NCI-H69 (cell line): ENCODE data around the gene HABP4.

ENCODE experiments used
- DNase-seq: peaks from one replicate; lab custom pipeline; 2025; lab: John Stamatoyannopoulos, UW

The HABP4 gene

DNA sequence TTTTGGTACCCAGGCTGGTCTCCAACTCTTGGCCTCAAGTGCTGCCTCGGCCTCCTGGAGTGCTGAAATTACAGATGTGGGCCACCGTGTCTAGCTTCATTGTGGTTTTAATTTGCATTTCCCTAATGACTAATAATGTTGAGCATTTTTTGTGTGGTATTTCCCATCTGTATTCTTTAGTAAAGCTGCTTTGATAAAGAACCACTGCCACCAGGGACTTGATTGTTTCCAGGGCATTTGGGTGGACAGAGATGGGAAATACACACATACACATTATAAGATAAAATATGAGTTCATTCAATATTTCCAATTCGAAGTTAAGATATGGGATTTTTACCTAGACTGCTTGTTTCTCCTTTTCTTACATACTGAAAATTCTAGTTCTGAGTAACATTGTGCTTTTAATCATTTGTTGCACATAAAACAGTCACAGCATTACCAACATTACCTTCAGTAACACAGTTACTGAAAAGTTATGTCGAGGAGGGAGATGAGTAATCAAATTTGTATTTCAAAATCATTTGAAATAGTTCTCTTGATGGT lies 28.9 kb downstream of the HABP4 start:
- DNase-seq: no peak

DNA sequence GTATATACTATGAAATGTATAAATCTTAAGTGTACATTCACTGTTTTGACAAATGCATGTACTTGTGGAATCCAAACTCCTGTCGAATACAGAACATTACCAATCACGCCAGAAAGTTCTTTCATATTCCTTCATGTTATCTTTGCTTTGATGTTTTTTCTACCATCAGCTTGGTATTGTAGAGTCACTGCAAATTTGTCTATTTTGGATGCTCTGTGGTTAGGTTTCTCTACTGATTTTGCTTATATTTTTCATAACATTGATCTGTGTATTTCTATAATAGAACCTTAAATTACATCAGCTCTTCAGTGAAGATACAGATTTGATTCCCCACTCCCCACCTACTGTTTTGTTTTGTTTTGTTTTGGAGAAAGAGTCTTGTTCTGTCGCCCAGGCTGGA lies 30.8 kb downstream of the HABP4 start:
- no peak for DNase-seq

DNA sequence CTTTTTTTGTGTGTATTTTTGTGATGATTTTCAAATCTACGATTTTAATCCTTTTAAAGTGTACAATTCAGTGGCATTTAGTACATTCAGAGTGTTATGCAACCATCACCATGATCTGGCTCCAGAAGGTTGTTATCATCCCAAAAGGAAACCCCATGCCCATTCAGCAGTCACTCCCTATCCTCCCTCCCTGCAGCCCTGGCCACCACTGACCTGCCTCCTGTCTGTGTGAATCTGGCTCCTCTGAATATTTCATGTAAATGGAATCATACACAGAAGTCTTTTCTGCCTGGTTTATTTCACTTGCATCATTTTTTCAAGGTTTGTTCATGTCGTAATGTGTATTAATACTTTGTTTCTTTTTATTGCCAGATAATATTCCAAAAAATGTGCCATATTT lies 32.5 kb downstream of the HABP4 start:
- no peak for DNase-seq

DNA sequence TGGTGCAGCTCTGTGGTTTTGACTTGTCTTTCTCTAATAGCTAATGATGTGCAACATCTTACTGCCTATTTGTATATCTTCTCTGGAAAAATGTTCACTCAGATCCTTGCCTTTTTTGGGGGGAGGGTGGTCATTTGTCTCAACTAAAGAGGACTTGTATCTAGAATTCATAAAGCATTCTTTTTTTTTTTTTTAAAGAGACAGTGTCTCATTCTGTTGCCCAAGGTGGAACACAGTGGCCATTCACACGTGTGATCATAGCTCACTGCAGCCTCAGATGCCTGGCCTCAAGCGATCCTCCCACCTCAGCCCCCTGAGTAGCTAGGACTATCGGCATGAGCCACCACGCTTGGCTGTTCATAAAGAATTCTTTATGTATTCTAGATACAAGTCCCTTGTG lies 33.2 kb downstream of the HABP4 start:
- DNase-seq: no peak

DNA sequence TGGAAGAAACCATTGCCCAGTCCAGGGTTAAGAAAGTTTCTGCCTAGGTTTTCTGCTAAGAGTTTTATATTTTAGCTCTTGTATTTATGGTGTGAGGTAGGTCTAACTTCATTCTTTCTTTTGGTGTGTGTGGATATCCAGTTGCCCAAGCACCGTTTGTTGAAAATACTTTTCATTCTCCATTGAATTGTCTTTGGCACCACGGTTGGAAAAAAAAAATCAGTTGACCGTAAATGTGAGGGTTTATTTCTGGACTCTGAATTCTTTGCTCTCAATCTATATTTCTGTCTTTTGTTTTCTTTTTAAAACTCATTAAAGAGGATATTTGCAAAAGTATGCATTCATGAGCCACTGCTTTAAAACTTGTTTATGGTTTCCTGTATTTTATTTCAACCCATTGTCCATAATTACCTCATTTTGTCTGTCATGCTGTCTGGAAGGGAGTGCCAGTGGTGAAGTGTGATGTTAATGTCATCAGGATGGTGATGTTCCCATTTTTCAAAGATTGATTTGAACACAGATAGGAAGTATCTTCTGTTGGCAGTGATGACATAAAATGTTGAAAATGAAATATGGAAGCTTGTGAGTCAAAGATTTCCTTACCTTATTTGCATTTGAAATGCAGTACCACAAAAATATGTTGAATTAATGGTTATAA lies 33.9 kb downstream of the HABP4 start:
- DNase-seq: no peak

DNA sequence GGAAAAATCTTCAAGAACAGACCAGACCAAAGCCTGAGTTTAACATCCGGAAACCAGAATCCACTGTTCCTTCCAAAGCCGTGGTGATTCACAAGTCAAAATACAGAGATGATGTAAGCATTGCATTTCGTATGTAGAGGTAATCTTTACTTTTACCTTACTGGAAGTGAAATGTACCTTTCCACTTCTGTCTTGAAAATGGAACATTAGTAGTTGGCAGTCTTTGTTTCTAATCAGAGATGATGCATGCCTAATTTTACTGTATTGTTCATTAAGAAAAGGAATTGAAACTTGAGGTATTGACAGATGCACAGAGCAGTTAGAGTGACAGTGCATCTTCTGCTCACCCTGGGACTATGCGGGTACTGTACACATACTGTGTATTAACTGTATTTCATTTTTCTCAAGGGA lies 34.6 kb downstream of the HABP4 start:
- no peak for DNase-seq

DNA sequence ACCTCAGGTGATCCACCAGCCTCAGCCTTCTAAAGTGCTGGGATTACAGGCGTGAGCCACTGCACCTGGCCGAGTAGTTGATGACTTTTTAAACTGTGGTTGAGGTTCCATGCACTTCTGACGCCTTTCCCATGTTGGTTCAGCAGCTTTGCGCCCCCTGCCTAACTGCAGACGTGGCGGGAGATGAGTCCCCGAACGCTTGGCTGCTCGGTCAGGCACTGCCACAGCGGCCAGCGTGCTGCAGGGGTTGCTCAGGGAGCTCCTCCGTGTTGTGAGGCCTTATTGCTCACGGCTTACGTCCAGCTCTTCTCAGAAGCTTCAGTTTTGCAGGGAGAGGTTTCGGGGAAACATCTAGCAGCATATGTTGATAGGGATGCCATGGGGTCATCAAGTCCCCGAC lies 35.3 kb downstream of the HABP4 start:
- no peak for DNase-seq

DNA sequence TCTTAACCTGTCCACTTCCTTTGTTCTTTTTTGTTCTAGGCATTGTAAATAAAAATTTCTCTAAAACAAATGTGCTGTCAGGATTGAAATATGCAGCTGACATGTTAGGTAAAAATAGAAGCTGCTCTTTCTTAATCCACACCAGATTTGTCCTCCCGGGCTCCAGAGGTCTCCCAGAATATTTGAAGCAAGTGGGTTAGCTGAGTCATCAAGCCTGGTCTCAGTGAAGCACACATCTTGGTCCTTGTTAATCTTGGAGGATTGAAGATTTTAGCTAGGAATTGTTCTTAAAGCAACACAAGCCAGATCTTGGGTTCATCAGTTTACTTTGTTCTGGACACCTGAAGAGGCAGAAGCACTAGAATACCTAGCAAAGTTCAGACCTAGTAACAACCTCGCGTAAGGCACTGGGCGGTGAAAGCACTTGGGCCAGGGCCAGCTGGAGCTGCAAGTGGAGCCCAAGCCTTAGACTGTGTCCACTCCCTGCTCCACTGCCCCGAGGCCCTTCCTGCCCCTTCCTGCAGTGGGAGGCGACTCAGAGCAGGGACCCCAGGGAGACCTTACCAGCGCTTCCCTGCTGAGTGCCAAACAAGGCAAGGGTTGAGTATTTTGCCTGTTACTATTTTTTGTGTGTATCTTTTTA lies 36.5 kb downstream of the HABP4 start:
- peak; percentile 30 for DNase-seq

DNA sequence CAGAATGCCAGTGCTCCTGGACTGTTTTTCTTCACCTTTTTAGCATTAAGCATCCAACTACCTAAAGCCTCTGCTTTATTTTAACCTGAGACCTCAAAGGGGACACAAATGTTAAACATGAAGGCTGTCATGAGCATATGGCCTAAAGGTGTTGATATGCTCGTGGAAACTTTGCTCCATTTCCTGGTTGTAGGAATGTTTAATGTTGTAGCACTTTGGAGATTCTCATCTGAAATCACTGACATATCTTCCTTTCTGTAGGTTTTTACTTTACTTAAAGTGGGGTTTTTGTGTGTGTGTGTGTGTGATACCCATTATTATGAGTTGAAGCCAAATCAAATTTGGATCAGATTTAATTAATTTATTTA lies 37.0 kb downstream of the HABP4 start:
- DNase-seq: no peak

DNA sequence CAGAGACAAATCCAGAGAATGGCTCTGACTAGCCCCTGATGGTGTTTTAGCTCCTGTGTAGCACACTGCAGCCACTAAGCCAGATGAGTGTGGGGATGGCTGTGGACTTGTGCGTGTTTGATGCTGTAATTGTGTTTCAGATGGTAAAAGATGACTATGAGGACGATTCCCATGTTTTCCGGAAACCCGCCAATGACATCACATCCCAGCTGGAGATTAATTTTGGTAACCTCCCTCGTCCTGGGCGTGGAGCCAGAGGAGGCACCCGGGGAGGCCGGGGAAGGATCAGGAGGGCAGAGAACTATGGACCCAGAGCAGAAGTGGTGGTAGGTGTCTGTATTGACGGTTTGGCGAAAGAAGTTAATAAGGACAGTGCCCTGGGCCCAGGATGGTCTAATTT lies 38.0 kb downstream of the HABP4 start:
- no peak for DNase-seq

DNA sequence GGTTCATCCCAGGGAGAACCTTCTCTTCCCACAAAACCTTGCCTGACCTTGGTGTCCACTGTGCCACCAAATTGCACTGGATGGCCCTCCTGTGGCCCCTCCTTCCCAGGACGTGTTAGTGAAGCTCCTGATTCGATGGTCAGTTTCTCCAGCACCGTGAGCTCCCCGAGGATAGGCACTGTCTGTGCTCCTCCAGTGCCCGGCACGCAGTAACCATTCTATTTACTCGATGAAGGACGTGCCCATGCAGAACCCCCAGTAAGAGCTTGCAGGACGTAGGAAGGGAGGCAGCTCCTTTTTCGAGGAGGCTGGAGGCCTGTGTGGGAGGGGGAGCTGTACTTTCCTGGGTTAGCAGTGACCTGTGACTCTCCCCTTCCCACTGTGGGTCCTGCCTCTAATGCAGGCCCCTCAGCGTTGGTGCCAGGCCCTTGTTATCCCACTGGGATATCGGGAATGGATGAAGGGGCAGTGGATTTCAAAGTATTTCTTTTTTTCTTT lies 39.6 kb downstream of the HABP4 start:
- no peak for DNase-seq

DNA sequence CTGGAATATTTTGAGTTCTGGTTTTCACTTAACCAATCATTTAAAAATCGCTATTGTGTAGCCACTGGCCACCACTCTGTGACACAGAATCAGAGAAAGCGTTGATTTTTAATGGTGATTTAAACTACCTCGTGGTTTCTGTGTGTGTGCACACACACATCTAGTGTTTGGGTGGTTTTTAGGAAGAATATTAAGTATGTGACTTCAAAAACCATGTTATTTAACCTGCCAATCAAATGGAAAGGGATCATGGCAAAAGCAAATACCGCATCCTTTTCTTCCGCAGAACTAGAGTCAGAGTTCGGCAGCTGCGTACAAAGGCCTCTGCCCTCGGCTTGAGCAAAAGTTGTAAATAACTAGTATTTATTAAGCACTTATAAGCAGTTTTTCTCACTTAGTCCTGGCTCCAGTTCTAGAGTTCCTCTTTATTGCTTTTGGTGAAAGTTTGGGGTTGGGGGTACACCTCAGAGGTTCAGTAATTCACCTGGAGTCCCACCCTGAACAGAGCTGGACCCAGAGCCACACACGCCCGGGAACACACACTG lies 40.6 kb downstream of the HABP4 start:
- DNase-seq: no peak

DNA sequence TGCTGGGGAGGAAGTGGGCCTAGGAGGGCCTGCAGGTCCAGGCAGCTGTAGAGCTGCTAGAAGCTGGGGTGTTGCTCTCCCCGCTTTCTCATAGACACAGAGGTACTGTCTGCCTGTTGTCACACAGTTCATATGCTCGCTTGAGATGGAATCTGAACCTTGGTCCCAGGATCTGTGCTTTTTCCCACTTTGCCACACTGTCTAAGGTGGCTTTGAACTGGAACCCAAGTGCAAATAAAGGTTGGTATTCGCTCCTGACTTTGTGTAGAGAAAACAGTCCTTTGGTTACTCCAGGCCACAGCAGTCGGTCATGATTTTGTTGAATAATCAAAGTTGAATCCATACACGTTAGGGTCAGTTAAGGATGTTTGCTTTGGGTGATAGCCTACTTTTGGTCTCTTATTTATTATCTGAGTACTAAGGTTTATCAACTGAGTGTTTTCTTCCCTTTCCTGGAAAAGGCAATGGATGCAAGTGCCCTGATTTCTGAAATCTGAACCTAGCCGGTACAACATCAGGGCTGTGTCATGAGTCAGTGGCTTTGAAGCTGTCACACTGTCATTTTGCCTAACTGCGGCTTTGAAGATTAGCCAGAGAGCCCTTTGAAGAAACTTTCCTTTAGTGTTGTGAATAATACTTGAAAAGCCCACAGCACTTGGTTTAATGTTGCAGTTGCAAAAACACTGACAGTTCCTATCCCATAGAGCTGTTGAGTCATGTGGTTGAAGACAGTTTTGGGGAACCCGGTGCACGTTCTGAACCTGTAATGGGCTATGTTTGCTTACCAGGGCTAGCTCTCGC lies 41.3 kb downstream of the HABP4 start:
- DNase-seq: no peak

DNA sequence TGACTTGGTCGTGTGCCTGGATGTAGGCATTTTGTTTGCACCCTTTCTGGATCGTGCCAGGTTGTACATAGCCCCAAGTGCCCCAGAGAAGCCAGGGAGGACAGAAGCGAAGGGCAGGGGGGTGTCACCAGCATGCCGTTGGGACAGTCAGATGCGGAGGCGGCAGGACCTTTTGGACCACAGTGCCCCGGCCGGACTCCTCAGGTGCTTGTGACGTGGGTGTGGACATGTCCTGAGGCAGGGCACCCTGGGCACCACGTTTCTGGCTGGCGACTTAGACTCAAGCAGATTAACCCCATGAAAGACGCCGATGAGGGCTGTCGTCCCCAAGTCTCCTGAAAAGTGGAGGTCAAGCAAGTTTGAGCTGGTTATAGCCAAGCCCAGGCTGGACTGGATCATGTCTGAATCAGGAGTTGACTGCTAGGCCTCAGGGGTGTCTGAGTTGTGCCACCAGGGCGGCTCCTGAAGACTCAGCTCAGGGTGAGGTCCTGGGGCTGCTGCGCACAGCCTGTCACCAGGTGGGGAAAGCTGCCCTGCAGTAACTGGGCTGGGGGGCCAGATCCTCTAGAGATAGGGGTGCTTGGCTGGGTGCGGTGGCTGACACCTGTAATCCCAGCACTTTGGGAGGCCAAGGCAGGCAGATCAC lies 42.0 kb downstream of the HABP4 start:
- no peak for DNase-seq

DNA sequence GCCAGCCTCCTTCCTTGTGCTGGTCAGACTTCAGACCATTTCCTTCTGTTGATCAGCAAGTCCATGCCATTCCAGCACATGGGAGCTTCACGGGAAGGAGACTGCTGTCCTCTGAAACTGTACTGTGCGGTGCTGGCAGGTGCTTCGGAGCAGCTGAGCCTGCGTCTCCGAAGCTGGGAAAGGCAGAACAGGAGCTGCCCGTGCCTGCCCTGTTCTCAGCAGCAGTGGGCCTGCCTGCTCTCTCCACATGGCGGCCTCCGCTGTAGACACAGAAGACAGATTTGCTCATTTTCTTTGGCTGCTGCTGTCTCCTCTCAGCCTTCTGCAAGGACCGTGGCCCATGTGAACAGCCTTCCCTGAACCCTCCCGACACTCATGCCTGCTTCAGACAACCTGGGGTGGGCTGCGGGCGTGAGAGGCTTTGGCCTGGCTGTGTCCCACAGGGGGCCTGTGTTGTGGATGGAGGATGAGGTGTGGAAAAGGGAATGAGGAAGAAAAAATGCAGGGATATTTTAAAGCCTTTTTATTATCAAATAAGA lies 43.1 kb downstream of the HABP4 start:
- DNase-seq: no peak

DNA sequence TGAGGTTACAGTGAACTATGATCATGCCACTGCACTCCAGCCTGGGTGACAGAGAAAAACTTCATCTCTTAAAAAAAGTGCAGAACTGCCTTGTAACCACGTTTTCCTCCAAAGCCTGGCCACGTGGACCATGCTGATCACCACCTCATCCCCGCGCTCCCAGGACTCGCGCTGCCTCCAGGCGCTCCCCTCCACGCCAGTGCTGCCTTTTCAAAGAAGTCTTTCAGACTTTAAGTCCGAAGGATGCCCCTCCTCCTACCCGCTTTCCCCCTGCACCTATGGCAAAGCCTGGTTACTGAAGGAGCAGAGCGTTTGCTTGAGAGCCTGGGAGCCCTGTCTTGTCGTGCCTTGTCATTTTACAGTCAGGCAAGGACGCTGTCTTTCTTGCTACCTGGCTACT lies 43.8 kb downstream of the HABP4 start:
- no peak for DNase-seq

DNA sequence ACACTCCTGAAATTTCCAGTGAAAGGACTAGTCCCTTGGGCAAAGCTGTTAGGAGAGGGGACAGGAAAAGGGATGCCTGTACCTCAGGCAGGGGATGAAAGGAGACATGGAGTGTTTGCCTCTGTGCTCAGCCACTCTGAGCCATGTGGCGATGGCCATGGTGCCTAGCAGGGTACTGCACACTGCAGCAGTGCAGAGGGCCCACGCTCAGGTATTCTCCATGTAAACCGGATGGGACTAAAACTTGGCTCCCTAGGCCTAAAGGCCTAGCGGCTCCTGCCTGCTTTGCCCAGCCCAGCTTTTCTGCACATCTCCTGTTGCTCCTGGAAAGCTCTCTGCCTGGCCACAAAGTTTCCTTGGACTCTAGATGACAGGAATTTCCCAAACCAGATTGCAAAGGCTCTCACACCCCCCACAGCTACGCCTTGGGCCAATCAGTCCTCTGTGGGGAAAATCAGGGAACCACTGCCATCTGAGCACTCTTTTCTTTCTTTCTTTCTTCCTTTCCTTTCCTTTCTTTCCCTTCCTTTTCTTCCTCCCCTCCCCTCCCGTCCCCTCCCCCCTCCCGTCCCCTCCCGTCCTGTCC lies 44.3 kb downstream of the HABP4 start:
- no peak for DNase-seq

DNA sequence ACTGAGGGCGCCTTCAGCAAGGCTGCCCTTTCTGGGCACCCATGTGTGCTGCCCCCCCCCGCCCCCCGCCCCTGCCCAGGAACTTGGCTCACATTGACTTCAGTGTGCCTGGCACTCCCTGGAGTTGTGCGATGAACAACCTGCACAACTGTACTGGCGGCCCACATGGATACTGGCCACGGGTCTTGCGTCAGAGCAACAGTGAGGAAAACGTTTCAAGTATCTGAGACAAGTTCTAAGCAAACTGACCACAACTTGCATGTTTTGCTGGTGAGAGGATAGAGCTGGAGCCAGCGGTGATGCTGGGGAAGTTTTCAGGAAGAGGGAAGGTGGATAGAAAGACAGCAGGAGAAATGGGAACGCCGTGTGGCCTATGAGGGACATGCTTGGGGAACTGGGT lies 45.4 kb downstream of the HABP4 start:
- DNase-seq: no peak

DNA sequence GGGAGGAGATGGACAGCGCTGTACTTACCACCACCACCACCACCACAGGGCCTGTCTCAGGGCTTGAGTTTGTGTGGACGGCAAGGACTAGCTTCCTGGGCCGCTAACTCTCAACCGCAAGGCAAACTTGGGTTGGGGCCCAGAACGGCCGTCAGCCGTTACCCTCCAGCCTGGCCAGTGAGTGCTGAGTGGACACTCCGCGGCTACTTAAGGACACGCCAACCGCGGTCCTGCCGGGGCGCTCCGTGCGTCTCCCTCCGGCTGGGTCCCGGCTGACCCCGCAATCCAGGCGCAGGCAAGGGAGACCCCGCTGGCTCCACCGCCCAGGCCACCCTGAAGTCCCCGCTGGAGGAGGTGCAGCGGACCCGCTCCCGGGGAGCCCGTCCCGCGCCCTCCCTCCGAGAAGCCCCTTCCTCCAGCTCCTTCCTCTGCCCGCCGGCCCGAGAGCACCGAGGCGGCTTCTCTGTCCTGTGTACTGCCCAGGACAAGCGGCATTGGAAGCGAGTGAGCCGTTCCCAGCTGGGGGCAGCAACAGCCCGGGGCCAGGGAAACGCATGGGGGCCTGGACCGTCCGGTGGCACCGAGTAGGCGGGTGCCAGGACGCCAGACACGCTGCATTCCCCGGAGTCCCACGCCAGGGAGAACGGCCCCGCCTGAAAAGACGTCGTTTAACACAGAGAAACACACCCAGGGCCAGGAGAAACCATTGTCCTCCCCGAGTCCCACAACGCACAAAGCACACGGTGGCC lies 46.6 kb downstream of the HABP4 start:
- no peak for DNase-seq

DNA sequence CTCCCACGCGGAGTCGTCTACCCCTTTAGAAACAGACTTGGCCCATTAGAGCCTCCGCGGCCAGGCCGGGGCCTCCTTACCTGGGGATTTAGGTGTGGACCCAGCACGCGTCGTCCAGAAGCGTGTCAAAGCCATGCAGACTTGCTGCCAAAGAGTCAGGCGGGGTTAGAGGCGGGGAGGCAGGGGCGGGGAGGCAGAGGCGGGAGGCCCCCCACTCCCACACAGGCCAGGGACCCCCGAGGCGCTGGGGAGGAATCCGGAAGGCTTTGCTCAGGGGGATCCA lies 47.1 kb downstream of the HABP4 start:
- no peak for DNase-seq

DNA sequence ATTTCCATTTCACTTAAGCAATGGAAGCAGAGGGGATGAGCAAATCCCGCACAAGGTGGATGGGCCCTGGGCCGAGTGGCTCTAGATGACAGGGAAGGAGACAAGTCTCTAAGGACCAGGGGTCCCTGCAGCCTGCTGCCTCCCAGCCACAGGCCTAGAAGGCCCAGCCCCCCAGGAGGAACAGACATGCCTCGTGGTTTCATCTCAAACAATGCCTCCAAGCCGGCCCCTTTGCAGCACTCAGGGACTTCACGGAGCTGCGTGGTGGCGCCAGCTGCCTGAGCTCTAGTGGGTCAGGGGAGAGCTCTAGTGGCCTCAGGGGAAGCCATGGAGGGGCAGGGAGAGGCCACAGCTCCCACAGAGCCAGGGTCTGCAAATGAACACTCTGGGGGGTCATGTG lies 48.8 kb downstream of the HABP4 start:
- no peak for DNase-seq
